ENCODE data around the gene LYPD3. TPM values are rescaled to one million over a fixed set of nuclear protein-coding genes. Genes with fewer than 3 reads are reported as not detected.

Gene LYPD3
- polyA plus RNA-seq, 1 donor (not counting 4 experiments of a cell fraction or from before 2014, with no cell fraction given) = 163 TPM

- Histone ChIP-seq H3K27ac (ENCODE audit: control insufficient read depth, insufficient read depth, low read length) (no peak overlapping the region), H3K79me2 (ENCODE audit: control insufficient read depth, insufficient read depth, low read length) (no peaks in the 10 kb centered on the region), H3K27me3 (ENCODE audit: control insufficient read depth, extremely low read depth, insufficient read depth, low read length) (no peaks in the 10 kb centered on the region), H2AFZ (ENCODE audit: control insufficient read depth, low read length) (no peak overlapping the region), H4K20me1 (ENCODE audit: control insufficient read depth, extremely low read depth, insufficient read depth, low read length) (no peaks in the 10 kb centered on the region), H3K9me3 (ENCODE audit: control insufficient read depth, low read depth, low read length) (no peaks in the 10 kb centered on the region), H3K4me3 (ENCODE audit: control insufficient read depth in 2 of 3, extremely low read depth in 1 of 3, insufficient read depth in 2 of 3, low read depth in 1 of 3, low read length in 3 of 3) (no peak overlapping the region), H3K36me3 (ENCODE audit: control insufficient read depth in 2 of 2, extremely low read depth in 1 of 2, insufficient read depth in 2 of 2, low read length in 2 of 2) (peaks cover 7 to 32% of the 10 kb centered on the region in 2 experiments), H3K9ac (ENCODE audit: control insufficient read depth, extremely low read depth, insufficient read depth, low read length) (no peak overlapping the region), H3K9me1 (ENCODE audit: control insufficient read depth, extremely low read depth, insufficient read depth, low read length) (no peaks in the 10 kb centered on the region), H3K4me2 (ENCODE audit: control insufficient read depth, extremely low read depth, insufficient read depth, low read depth, low read length) (no peak overlapping the region), H3K4me1 (ENCODE audit: control insufficient read depth, extremely low read depth, insufficient read depth, low read length) (peaks cover 18% of the 10 kb centered on the region)
- FAIRE-seq (no peak), DNase-seq (ENCODE audit: low read depth, low spot score) (no peak)
- dilution Hi-C loops (cut with MboI; ENCODE audit: extremely low pct_ligation_motif_present, low sequenced_read_pairs) = no loop called here
- no peak for TF ChIP-seq CTCF (optimal IDR thresholded peaks at IDR 0.05 in 1 of 3, IDR thresholded peaks at IDR 0.05 in 1 of 3, conservative IDR thresholded peaks at IDR 0.05 in 1 of 3; ENCODE audit: extremely low read depth in 1 of 3, insufficient read depth in 2 of 3, low read length in 3 of 3)
- TF ChIP-seq EZH2 (IDR thresholded peaks at IDR 0.05; ENCODE audit: low read length) = no peak
Measured at GRCh38 chr19:43478323-43478722, 12.9 kb upstream of the LYPD3 start.

- H3K79me2 ChIP-seq (ENCODE audit: control insufficient read depth, insufficient read depth, low read length) = no peaks in the 10 kb centered on the region
- FAIRE-seq (no peak), DNase-seq (ENCODE audit: low read depth, low spot score) (no peak)
- no peaks in the 10 kb centered on the region for H3K27me3 ChIP-seq (ENCODE audit: control insufficient read depth, extremely low read depth, insufficient read depth, low read length)
- TF ChIP-seq CTCF (optimal IDR thresholded peaks at IDR 0.05 in 1 of 3, IDR thresholded peaks at IDR 0.05 in 1 of 3, conservative IDR thresholded peaks at IDR 0.05 in 1 of 3; ENCODE audit: extremely low read depth in 1 of 3, insufficient read depth in 2 of 3, low read length in 3 of 3) = no peak
- no peak for TF ChIP-seq EZH2 (IDR thresholded peaks at IDR 0.05; ENCODE audit: low read length)
- H3K4me1 ChIP-seq (ENCODE audit: control insufficient read depth, extremely low read depth, insufficient read depth, low read length) = peaks cover 18% of the 10 kb centered on the region
- H3K9ac ChIP-seq (ENCODE audit: control insufficient read depth, extremely low read depth, insufficient read depth, low read length) = no peak overlapping the region
- no peak overlapping the region for H3K4me3 ChIP-seq (ENCODE audit: control insufficient read depth in 2 of 3, extremely low read depth in 1 of 3, insufficient read depth in 2 of 3, low read depth in 1 of 3, low read length in 3 of 3)
- no peak overlapping the region for H2AFZ ChIP-seq (ENCODE audit: control insufficient read depth, low read length)
- no peak overlapping the region for H3K4me2 ChIP-seq (ENCODE audit: control insufficient read depth, extremely low read depth, insufficient read depth, low read depth, low read length)
- no peak overlapping the region for H3K27ac ChIP-seq (ENCODE audit: control insufficient read depth, insufficient read depth, low read length)
- H3K36me3 ChIP-seq (ENCODE audit: control insufficient read depth in 2 of 2, extremely low read depth in 1 of 2, insufficient read depth in 2 of 2, low read length in 2 of 2) = peaks cover 7 to 27% of the 10 kb centered on the region in 2 experiments
- dilution Hi-C loops (cut with MboI; ENCODE audit: extremely low pct_ligation_motif_present, low sequenced_read_pairs) = no loop called here
- no peaks in the 10 kb centered on the region for H4K20me1 ChIP-seq (ENCODE audit: control insufficient read depth, extremely low read depth, insufficient read depth, low read length)
- H3K9me3 ChIP-seq (ENCODE audit: control insufficient read depth, low read depth, low read length) = no peaks in the 10 kb centered on the region
- H3K9me1 ChIP-seq (ENCODE audit: control insufficient read depth, extremely low read depth, insufficient read depth, low read length) = no peaks in the 10 kb centered on the region
Measured at GRCh38 chr19:43476606-43477005, 11.2 kb upstream of the LYPD3 start.

Measured in keratinocyte (primary cell).